ENCODE results near the gene TOR2A. TPM values are rescaled to one million over a fixed set of nuclear protein-coding genes. Genes with fewer than 3 reads are reported as not detected.

TOR2A gene
- polyA plus RNA-seq, 1 donor = 9.7 TPM

- DNase-seq = no peak
These were observed 36.7 kb downstream of the TOR2A start for GRCh38 chr9:127698386-127698785.

GRCh38 chr9:127697575-127697974 is 37.5 kb downstream of the TOR2A start:
- DNase-seq = no peak

GRCh38 chr9:127694890-127695720 is 40.0 kb downstream of the TOR2A start:
- no peak for DNase-seq

- DNase-seq = no peak
These were observed 41.4 kb downstream of the TOR2A start for GRCh38 chr9:127693697-127694096.

GRCh38 chr9:127693143-127693542 is 42.0 kb downstream of the TOR2A start:
- DNase-seq = no peak

GRCh38 chr9:127692071-127692470 is 43.0 kb downstream of the TOR2A start:
- no peak for DNase-seq

- no peak for DNase-seq
These were observed 44.4 kb downstream of the TOR2A start for GRCh38 chr9:127690735-127691134.

GRCh38 chr9:127689329-127690000 is 45.6 kb downstream of the TOR2A start:
- DNase-seq = no peak

GRCh38 chr9:127686461-127687393 is 48.4 kb downstream of the TOR2A start:
- DNase-seq = no peak

GRCh38 chr9:127684576-127684975 is 50.5 kb downstream of the TOR2A start:
- DNase-seq = no peak

GRCh38 chr9:127683723-127684122 is 51.4 kb downstream of the TOR2A start:
- no peak for DNase-seq

GRCh38 chr9:127682351-127683136 is 52.5 kb downstream of the TOR2A start:
- DNase-seq = no peak

Other genes starting within 250 kb of the TOR2A start
- 15.7 TPM for gene STXBP1, start 123.0 kb downstream of the TOR2A start, polyA plus RNA-seq (ENCODE audit: insufficient read length)
- 1.4 TPM for gene CFAP157, start 28.3 kb downstream of the TOR2A start, polyA plus RNA-seq (ENCODE audit: insufficient read length)
- gene PTRH1, start 19.6 kb downstream of the TOR2A start, polyA plus RNA-seq (ENCODE audit: insufficient read length) = 10.3 TPM
- 0.04 TPM for gene TTC16, start 19.2 kb downstream of the TOR2A start, polyA plus RNA-seq (ENCODE audit: insufficient read length)
- 28.2 TPM for gene SH2D3C, start 43.4 kb upstream of the TOR2A start, polyA plus RNA-seq (ENCODE audit: insufficient read length)
- gene CDK9, start 50.7 kb upstream of the TOR2A start, polyA plus RNA-seq (ENCODE audit: insufficient read length) = 58.7 TPM
- 48.6 TPM for gene FPGS, start 67.6 kb upstream of the TOR2A start, polyA plus RNA-seq (ENCODE audit: insufficient read length)
- 71.6 TPM for gene ENG, start 119.4 kb upstream of the TOR2A start, polyA plus RNA-seq (ENCODE audit: insufficient read length)
- 1,359 TPM for gene AK1, start 142.4 kb upstream of the TOR2A start, polyA plus RNA-seq (ENCODE audit: insufficient read length)
- gene ST6GALNAC6, start 164.3 kb upstream of the TOR2A start, polyA plus RNA-seq (ENCODE audit: insufficient read length) = 70.5 TPM
- gene ST6GALNAC4, start 181.7 kb upstream of the TOR2A start, polyA plus RNA-seq (ENCODE audit: insufficient read length) = 46.7 TPM
- gene PIP5KL1, start 195.5 kb upstream of the TOR2A start, polyA plus RNA-seq (ENCODE audit: insufficient read length) = 3.3 TPM
- gene DPM2, start 202.6 kb upstream of the TOR2A start, polyA plus RNA-seq (ENCODE audit: insufficient read length) = 21.8 TPM
- gene EEIG1, start 245.7 kb upstream of the TOR2A start, polyA plus RNA-seq (ENCODE audit: insufficient read length) = 17.8 TPM

Data from hindlimb muscle (tissue), 1 donor.